WTC11 (cell line): Measurements from ENCODE around the gene INPP5A. TPM values are rescaled to one million over a fixed set of nuclear protein-coding genes. Genes with fewer than 3 reads are reported as not detected.

Source experiments
- ATAC-seq: fragments of 200-7000 bp; cut with Tn5 transposase; 2 replicates; pipeline ENCODE4 v1.10.0; 2021; ENCODE audit warnings: mild to moderate bottlenecking, moderate library complexity
- CTCF ChIA-PET: fragments of 300-600 bp; sonication (Branson Sonifier 250); formaldehyde crosslinking; loops from one replicate; lab custom pipeline; 2021; ENCODE audit warnings: antibody characterized with exemption; lab: Charles Lee
- POLR2A ChIA-PET: fragments of 350-600 bp; sonication (Branson Sonifier 250); formaldehyde crosslinking; loops from one replicate; lab custom pipeline; 2021; ENCODE audit warnings: antibody characterized with exemption; lab: Charles Lee
- DNase-seq: peaks from one replicate; pipeline ENCODE4 v3.0.0; 2021; ENCODE audit warnings: low spot score
- H3K27ac Mint-ChIP-seq: 2 replicates; pipeline ENCODE4 v1.8.0; 2021; ENCODE audit warnings: mixed read lengths
- H3K27me3 Mint-ChIP-seq: 2 replicates; pipeline ENCODE4 v1.8.0; 2021; ENCODE audit warnings: low read depth, mild to moderate bottlenecking, moderate library complexity, mixed read lengths
- H3K36me3 Mint-ChIP-seq: 2 replicates; pipeline ENCODE4 v1.8.0; 2021; ENCODE audit warnings: mixed read lengths
- H3K4me1 Mint-ChIP-seq: 2 replicates; pipeline ENCODE4 v1.8.0; 2022; ENCODE audit warnings: mixed read lengths
- H3K4me3 Mint-ChIP-seq: 2 replicates; pipeline ENCODE4 v1.8.0; 2021; ENCODE audit warnings: mild to moderate bottlenecking, moderate library complexity, mixed read lengths
- H3K9me3 Mint-ChIP-seq: 2 replicates; pipeline ENCODE4 v1.8.0; 2021; ENCODE audit warnings: mixed read lengths
- CREB1 ChIP-seq: sonication (generic); formaldehyde crosslinking; IDR thresholded peaks from 2 replicates; pipeline ENCODE4 v1.8.0; 2023; ENCODE audit warnings: mild to moderate bottlenecking, missing genetic modification reagents
- CREM ChIP-seq: sonication (generic); formaldehyde crosslinking; IDR thresholded peaks from 2 replicates; pipeline ENCODE4 v1.8.1; 2022; ENCODE audit warnings: mild to moderate bottlenecking, missing genetic modification reagents, moderate library complexity
- CTCF ChIP-seq: fragments of 200-600 bp; IDR thresholded peaks from 2 replicates; pipeline ENCODE4 v1.8.0; 2022; ENCODE audit warnings: antibody characterized with exemption
- ELF4 ChIP-seq: sonication (generic); formaldehyde crosslinking; IDR thresholded peaks from 2 replicates; pipeline ENCODE4 v1.8.1; 2022; ENCODE audit warnings: low read depth, mild to moderate bottlenecking, moderate library complexity, missing genetic modification reagents
- ERG ChIP-seq: fragments of 250-450 bp; sonication (Bioruptor Pico); IDR thresholded peaks from 2 replicates; pipeline ENCODE4 v1.8.0; 2021; ENCODE audit warnings: mild to moderate bottlenecking
- GABPB1 ChIP-seq: sonication (generic); formaldehyde crosslinking; IDR thresholded peaks from 2 replicates; pipeline ENCODE4 v1.8.1; 2023; ENCODE audit warnings: mild to moderate bottlenecking, missing genetic modification reagents
- GRHL2 ChIP-seq: fragments of 250-450 bp; sonication (Bioruptor Pico); IDR thresholded peaks from 2 replicates; pipeline ENCODE4 v1.8.0; 2022; ENCODE audit warnings: mild to moderate bottlenecking, moderate library complexity; ENCODE audit not compliant: insufficient replicate concordance, severe bottlenecking
- KAT7 ChIP-seq: sonication (generic); formaldehyde crosslinking; IDR thresholded peaks from 2 replicates; pipeline ENCODE4 v1.8.1; 2023; ENCODE audit warnings: missing genetic modification reagents, mild to moderate bottlenecking, borderline replicate concordance
- MAX ChIP-seq: sonication (generic); formaldehyde crosslinking; IDR thresholded peaks from 2 replicates; pipeline ENCODE4 v1.8.0; 2022; ENCODE audit warnings: mild to moderate bottlenecking, missing genetic modification reagents
- NFATC4 ChIP-seq: fragments of 250-450 bp; sonication (Bioruptor Pico); IDR thresholded peaks from 2 replicates; pipeline ENCODE4 v1.9.0; 2021; ENCODE audit warnings: mild to moderate bottlenecking
- NFE2L1 ChIP-seq: sonication (generic); formaldehyde crosslinking; IDR thresholded peaks from 2 replicates; pipeline ENCODE4 v1.8.1; 2023; ENCODE audit warnings: missing genetic modification reagents
- RELA ChIP-seq: sonication (generic); formaldehyde crosslinking; IDR thresholded peaks from 2 replicates; pipeline ENCODE4 v1.8.1; 2022; ENCODE audit warnings: missing genetic modification reagents, mild to moderate bottlenecking, borderline replicate concordance
- SMAD3 ChIP-seq: sonication (generic); formaldehyde crosslinking; IDR thresholded peaks from 2 replicates; pipeline ENCODE4 v1.8.0; 2022; ENCODE audit warnings: missing genetic modification reagents, mild to moderate bottlenecking, borderline replicate concordance
- ZBTB21 ChIP-seq: sonication (generic); formaldehyde crosslinking; IDR thresholded peaks from 2 replicates; pipeline ENCODE4 v1.8.1; 2023; ENCODE audit warnings: mild to moderate bottlenecking, missing genetic modification reagents, borderline replicate concordance
- ZMAT4 ChIP-seq: fragments of 250-450 bp; sonication (Bioruptor Pico); IDR thresholded peaks from 2 replicates; pipeline ENCODE4 v1.9.0; 2021; ENCODE audit warnings: mild to moderate bottlenecking
- ZNF416 ChIP-seq: fragments of 250-450 bp; sonication (Bioruptor Pico); IDR thresholded peaks from 2 replicates; pipeline ENCODE4 v1.9.0; 2021; ENCODE audit warnings: mild to moderate bottlenecking, inconsistent platforms
- total RNA-seq: library from RNA; stranded (reverse); gene quantifications from 3 replicates; pipeline ENCODE4 v1.2.3, GENCODE V29; 2021
- TF ChIP-seq, protein P1 (sequence below): fragments of 250-450 bp; sonication (Bioruptor Pico); IDR thresholded peaks from 2 replicates; pipeline ENCODE4 v1.9.0; 2021; ENCODE audit warnings: mild to moderate bottlenecking, borderline replicate concordance
- TF ChIP-seq, protein P2 (sequence below): fragments of 250-450 bp; sonication (Bioruptor Pico); IDR thresholded peaks from 2 replicates; pipeline ENCODE4 v1.9.0; 2021; ENCODE audit warnings: mild to moderate bottlenecking
- TF ChIP-seq, protein P3 (sequence below): sonication (generic); formaldehyde crosslinking; IDR thresholded peaks from 2 replicates; pipeline ENCODE4 v1.8.1; 2022; ENCODE audit warnings: mild to moderate bottlenecking, missing genetic modification reagents, moderate library complexity, borderline replicate concordance
- TF ChIP-seq, protein P4 (sequence below): sonication (generic); formaldehyde crosslinking; IDR thresholded peaks from 2 replicates; pipeline ENCODE4 v1.8.1; 2022; ENCODE audit warnings: missing genetic modification reagents, borderline replicate concordance

Gene INPP5A
- total RNA-seq, 1 experiment from 2014 or later, result 22.1 TPM

GRCh38 chr10:132644527-132645246 is 107.1 kb downstream of the INPP5A start (continued):
- TF ChIP-seq, protein P1, sequence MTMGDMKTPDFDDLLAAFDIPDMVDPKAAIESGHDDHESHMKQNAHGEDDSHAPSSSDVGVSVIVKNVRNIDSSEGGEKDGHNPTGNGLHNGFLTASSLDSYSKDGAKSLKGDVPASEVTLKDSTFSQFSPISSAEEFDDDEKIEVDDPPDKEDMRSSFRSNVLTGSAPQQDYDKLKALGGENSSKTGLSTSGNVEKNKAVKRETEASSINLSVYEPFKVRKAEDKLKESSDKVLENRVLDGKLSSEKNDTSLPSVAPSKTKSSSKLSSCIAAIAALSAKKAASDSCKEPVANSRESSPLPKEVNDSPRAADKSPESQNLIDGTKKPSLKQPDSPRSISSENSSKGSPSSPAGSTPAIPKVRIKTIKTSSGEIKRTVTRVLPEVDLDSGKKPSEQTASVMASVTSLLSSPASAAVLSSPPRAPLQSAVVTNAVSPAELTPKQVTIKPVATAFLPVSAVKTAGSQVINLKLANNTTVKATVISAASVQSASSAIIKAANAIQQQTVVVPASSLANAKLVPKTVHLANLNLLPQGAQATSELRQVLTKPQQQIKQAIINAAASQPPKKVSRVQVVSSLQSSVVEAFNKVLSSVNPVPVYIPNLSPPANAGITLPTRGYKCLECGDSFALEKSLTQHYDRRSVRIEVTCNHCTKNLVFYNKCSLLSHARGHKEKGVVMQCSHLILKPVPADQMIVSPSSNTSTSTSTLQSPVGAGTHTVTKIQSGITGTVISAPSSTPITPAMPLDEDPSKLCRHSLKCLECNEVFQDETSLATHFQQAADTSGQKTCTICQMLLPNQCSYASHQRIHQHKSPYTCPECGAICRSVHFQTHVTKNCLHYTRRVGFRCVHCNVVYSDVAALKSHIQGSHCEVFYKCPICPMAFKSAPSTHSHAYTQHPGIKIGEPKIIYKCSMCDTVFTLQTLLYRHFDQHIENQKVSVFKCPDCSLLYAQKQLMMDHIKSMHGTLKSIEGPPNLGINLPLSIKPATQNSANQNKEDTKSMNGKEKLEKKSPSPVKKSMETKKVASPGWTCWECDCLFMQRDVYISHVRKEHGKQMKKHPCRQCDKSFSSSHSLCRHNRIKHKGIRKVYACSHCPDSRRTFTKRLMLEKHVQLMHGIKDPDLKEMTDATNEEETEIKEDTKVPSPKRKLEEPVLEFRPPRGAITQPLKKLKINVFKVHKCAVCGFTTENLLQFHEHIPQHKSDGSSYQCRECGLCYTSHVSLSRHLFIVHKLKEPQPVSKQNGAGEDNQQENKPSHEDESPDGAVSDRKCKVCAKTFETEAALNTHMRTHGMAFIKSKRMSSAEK (CRISPR knock-in tag), result no peak
- TF ChIP-seq ZMAT4 (CRISPR knock-in tag), result no peak
- TF ChIP-seq, protein P2, sequence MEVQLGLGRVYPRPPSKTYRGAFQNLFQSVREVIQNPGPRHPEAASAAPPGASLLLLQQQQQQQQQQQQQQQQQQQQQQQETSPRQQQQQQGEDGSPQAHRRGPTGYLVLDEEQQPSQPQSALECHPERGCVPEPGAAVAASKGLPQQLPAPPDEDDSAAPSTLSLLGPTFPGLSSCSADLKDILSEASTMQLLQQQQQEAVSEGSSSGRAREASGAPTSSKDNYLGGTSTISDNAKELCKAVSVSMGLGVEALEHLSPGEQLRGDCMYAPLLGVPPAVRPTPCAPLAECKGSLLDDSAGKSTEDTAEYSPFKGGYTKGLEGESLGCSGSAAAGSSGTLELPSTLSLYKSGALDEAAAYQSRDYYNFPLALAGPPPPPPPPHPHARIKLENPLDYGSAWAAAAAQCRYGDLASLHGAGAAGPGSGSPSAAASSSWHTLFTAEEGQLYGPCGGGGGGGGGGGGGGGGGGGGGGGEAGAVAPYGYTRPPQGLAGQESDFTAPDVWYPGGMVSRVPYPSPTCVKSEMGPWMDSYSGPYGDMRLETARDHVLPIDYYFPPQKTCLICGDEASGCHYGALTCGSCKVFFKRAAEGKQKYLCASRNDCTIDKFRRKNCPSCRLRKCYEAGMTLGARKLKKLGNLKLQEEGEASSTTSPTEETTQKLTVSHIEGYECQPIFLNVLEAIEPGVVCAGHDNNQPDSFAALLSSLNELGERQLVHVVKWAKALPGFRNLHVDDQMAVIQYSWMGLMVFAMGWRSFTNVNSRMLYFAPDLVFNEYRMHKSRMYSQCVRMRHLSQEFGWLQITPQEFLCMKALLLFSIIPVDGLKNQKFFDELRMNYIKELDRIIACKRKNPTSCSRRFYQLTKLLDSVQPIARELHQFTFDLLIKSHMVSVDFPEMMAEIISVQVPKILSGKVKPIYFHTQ, result no peak
- TF ChIP-seq CREB1 (CRISPR knock-in tag), result no peak
- TF ChIP-seq, all 79 proteins: peak for 0

DNA sequence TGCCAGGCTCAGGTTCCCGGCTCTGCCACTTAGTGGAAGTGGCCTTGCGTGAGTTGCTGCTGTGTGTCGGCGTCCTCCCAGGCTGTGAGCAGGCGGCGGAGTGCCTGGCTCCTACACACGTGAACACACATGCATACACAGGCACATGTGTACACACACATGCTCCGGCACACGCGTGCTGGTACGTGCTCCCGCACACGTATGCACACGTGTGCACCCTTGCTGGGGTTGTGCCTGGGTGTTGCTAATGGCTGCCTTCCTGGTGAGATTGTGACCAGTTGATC is 107.6 kb downstream of the INPP5A start:
- ChIA-PET POLR2A (no interaction called here), CTCF (no interaction called here)
- Mint-ChIP-seq H3K36me3 (no peaks in the 10 kb centered on the region), H3K27ac (no peak overlapping the region), H3K4me3 (no peak overlapping the region), H3K9me3 (no peaks in the 10 kb centered on the region), H3K4me1 (no peaks in the 10 kb centered on the region; the same call in 1 of the 2 replicates), H3K27me3 (no peaks in the 10 kb centered on the region)
- no peak for TF ChIP-seq KAT7
- TF ChIP-seq MAX (CRISPR knock-in tag), result no peak
- TF ChIP-seq ERG, result no peak
- no peak for TF ChIP-seq RELA
- no peak for TF ChIP-seq CREM
- no peak for TF ChIP-seq SMAD3
- no peak for TF ChIP-seq CTCF
- TF ChIP-seq ZBTB21, result no peak
- no peak for TF ChIP-seq NFE2L1
- no peak for TF ChIP-seq ELF4 (CRISPR knock-in tag)
- TF ChIP-seq, protein P3, sequence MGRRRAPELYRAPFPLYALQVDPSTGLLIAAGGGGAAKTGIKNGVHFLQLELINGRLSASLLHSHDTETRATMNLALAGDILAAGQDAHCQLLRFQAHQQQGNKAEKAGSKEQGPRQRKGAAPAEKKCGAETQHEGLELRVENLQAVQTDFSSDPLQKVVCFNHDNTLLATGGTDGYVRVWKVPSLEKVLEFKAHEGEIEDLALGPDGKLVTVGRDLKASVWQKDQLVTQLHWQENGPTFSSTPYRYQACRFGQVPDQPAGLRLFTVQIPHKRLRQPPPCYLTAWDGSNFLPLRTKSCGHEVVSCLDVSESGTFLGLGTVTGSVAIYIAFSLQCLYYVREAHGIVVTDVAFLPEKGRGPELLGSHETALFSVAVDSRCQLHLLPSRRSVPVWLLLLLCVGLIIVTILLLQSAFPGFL (CRISPR knock-in tag), result no peak
- TF ChIP-seq, protein P4, sequence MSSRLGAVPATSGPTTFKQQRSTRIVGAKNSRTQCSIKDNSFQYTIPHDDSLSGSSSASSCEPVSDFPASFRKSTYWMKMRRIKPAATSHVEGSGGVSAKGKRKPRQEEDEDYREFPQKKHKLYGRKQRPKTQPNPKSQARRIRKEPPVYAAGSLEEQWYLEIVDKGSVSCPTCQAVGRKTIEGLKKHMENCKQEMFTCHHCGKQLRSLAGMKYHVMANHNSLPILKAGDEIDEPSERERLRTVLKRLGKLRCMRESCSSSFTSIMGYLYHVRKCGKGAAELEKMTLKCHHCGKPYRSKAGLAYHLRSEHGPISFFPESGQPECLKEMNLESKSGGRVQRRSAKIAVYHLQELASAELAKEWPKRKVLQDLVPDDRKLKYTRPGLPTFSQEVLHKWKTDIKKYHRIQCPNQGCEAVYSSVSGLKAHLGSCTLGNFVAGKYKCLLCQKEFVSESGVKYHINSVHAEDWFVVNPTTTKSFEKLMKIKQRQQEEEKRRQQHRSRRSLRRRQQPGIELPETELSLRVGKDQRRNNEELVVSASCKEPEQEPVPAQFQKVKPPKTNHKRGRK (CRISPR knock-in tag), result no peak
- TF ChIP-seq NFATC4 (CRISPR knock-in tag), result no peak
- TF ChIP-seq GABPB1 (CRISPR knock-in tag), result no peak
- TF ChIP-seq GRHL2 (CRISPR knock-in tag), result no peak
- no peak for TF ChIP-seq ZNF416 (CRISPR knock-in tag)
- DNase-seq (no peak), ATAC-seq (no peak)
